NCI-H146 treated with DMSO at 0.1 percent for 48 hours (cell line): ENCODE results near the gene INPP5K.
A peak's percentile ranks its signal among the peaks of the same experiment; 100 is the strongest.
"Not testable (repeated sequence)": the region's sequence is repeated elsewhere in the genome, so short reads cannot be mapped to it uniquely, and the experiment has no call there.

Experiments
- DNase-seq: peaks from one replicate; lab custom pipeline; 2025; ENCODE audit not compliant: unreplicated experiment; lab: John Stamatoyannopoulos, UW

INPP5K gene

GRCh38 chr17:1469231-1469852 is 47.1 kb downstream of the INPP5K start:
- no peak for DNase-seq

GRCh38 chr17:1467898-1468492 is 48.4 kb downstream of the INPP5K start:
- no peak for DNase-seq

- DNase-seq: no peak
Observed at GRCh38 chr17:1467258-1467657, 49.2 kb downstream of the INPP5K start.

GRCh38 chr17:1464186-1464585 is 52.2 kb downstream of the INPP5K start:
- no peak for DNase-seq

GRCh38 chr17:1462164-1463112 is 54.0 kb downstream of the INPP5K start:
- no peak for DNase-seq

GRCh38 chr17:1461198-1461944 is 55.0 kb downstream of the INPP5K start:
- DNase-seq: no peak

GRCh38 chr17:1460233-1460632 is 56.2 kb downstream of the INPP5K start:
- DNase-seq: no peak

- peak; percentile 78 for DNase-seq
Observed at GRCh38 chr17:1455797-1456599, 60.4 kb downstream of the INPP5K start, which contains the start of gene CRK. Gene CRK, minus strand, starts transcription at chr17:1456232. Its CDS starts 115 bp downstream, at chr17:1456117.

GRCh38 chr17:1455291-1455796 is 61.1 kb downstream of the INPP5K start:
- DNase-seq: no peak

- DNase-seq: no peak
Observed at GRCh38 chr17:1454541-1454940, 61.9 kb downstream of the INPP5K start.

- not testable (repeated sequence) for DNase-seq
Observed at GRCh38 chr17:1453694-1454093, 62.7 kb downstream of the INPP5K start.

- no peak for DNase-seq
Observed at GRCh38 chr17:1452836-1453235, 63.6 kb downstream of the INPP5K start.

- not testable (repeated sequence) for DNase-seq
Observed at GRCh38 chr17:1450261-1450660, 66.2 kb downstream of the INPP5K start.

- DNase-seq: no peak
Observed at GRCh38 chr17:1449412-1449967, 66.9 kb downstream of the INPP5K start.

GRCh38 chr17:1447052-1447451 is 69.4 kb downstream of the INPP5K start:
- no peak for DNase-seq

GRCh38 chr17:1446201-1446600 is 70.2 kb downstream of the INPP5K start:
- DNase-seq: no peak

GRCh38 chr17:1445695-1446094 is 70.7 kb downstream of the INPP5K start:
- DNase-seq: not testable (repeated sequence)
